Suppressor macrophage treated with lipopolysaccharide for 4 hours (primary cell): Measurements from ENCODE around the gene DUT.

Experiments
- DNase-seq: peaks from one replicate; pipeline ENCODE4 v3.0.0-alpha.2; 2020

DUT gene

DNA sequence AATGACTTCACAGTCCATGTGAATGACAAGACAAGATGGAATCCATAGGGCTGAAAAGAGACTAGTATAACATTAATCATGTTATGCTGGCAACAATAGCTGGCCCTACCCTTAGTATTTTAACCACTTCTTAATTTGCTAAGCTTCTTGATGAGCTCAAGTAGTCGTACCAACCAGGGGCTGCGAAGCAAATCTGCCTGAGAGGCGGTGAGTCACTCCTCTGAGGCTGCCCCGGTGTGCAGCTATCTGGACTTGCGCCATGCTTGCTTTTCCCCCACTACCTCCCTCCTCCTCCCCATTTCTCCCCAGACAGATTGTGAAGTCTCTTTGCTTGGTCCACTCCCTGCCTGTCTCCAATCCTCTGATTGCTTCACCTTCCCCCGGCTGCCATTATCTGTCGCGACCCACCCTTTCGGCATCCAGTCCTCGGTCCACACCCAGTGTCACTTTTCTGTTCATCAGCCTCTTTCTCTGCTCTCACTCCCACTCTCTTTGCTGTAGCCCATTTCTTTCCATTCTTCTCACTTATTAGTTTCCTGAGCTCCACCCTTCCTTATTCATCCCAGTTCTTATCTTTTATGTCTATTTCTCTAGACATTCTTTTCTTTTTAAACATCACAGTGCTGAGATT is 42.7 kb downstream of the DUT start:
- DNase-seq, result no peak

DNA sequence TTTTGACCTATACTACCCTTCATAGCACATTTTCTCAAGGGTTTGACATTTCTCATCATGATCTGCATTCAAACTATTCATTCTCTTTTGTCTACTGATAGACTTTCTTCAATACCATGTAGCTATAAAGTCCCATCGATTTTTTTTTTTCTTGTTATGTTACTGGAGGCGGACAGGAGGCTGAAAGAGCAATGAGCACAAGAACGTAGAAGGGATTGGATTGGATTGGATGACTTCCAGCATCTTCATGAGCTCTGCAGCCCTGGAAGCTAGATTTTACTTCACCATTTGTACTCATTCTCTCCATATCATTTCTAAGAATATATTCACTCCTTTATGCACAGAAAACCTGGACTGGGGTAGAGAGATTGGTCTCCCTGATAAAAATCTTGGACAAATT is 43.2 kb downstream of the DUT start:
- no peak for DNase-seq

DNA sequence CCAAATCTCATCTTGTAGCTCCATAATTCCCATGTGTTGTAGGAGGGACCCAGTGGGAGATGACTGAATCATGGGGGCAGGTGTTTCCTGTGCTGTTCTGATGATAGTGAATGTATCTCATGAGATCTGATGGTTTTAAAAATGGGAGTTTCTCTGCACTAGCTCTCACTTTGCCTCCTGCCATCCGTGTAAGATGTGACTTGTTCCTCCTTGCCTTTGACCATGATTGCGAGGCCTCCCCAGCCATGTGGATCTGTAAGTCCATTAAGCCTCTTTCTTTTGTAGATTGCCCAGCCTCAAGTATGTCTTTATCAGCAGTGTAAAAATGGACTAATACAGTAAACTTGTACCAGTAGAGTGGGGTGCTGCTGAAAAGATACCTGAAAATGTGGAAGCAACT is 44.5 kb downstream of the DUT start:
- no peak for DNase-seq

DNA sequence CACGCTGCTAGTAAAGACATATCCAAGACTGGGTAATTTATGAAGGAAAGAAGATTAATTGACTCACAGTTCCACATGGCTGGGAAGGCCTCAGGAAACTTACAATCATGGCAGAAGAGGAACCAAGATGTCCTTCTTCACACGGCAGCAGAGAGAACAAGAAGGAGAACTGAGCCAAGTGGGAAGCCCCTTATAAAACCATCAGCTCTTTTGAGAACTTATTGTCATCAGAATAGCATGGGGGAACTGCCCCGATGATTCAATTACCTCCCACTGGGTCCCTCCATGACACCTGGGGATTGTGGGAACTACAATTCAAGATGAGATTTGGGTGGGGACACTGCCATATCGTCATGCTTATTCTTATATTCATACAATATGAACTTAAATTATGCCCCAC is 49.0 kb downstream of the DUT start:
- DNase-seq, result peak; percentile 1

DNA sequence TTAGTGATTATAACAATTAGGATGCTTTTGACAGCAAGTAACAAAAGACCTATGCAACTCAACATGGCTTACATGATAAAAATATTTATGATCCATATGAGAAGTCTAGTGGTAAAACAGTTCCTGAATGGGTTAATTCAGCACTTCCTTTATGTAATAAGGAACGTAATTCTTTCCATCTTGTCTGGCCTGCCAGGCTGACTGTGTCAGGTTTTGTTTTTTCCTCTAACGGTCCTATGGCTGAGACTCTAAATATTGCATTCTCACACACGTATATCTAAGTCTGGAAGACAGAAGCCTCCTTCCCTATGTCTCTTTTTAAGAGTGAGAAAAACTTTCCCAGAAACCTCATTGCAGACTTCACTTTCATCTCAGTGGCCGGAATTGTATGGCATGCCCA is 50.6 kb downstream of the DUT start:
- no peak for DNase-seq

DNA sequence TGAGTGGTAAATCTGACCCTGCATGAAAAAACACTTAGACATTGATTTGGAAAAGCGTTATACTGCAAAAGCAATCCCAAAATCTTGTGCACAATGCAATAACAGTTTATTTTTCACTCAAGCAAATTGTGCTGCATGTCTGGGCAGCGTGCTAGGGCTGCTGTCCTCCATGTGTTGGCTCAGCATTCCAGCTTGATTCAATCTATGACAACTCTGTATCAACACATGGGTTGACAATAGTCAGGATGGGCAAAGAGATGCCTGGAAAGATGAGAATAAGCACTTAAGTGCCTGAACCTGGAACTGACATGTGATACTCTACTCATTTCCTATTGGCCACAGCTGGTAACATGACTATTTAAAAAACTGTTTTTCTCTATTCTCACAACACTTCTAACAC is 51.8 kb downstream of the DUT start:
- DNase-seq, result no peak

DNA sequence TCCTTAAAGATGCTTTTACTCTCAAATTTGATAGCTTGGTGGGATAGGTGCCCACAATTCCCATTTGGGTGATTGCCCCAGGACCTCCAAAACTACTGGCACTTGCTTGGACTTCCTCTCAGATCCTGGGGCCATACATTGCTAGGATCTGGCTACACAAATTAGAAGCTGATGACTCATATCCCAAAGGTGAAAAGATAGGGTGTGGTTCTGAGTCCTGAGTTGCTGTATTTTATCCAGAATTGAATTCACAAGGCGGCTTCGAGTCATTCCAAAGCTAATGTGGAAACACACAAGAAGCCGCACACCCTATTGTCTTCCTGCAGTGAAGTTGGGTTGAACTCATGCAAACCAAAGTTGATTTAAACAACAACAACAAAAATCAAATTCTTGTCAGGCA is 53.4 kb downstream of the DUT start:
- DNase-seq, result no peak

DNA sequence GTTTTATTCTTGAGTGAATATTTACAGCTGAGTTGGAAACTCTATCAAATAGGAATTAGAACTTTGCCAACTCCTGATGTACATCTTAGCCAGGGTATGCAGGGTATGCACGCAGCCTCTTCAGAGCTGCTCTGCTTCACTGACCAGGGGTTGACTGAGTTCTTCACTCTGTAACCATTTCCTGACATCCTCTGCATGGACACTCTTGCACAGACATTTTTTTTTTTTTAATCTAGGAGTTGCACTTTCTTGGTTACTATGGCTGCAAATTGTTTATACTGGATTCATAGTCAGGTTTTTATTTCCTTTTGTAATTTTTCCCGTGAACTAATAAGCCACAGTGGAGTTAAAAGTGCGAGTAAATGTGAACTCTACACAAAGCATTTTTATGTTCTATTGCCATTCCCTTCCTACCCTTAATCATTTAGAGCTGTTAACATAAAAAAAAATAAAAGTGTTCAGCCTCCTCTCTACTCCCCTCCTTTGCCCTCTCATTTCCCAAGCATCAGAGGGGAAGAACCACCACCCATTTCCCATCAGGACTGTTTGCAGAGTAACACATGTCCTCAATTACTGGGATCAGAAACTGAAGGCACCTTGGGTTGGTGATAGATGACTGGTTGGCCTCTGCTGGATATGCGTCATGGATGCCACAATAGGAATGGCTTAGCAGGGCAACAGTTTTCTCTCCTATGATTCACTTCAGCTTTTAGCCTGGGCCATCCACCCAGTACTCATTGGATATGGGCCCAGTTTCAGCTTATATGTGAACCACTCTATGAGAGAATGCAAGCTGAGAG is 54.0 kb downstream of the DUT start:
- no peak for DNase-seq

DNA sequence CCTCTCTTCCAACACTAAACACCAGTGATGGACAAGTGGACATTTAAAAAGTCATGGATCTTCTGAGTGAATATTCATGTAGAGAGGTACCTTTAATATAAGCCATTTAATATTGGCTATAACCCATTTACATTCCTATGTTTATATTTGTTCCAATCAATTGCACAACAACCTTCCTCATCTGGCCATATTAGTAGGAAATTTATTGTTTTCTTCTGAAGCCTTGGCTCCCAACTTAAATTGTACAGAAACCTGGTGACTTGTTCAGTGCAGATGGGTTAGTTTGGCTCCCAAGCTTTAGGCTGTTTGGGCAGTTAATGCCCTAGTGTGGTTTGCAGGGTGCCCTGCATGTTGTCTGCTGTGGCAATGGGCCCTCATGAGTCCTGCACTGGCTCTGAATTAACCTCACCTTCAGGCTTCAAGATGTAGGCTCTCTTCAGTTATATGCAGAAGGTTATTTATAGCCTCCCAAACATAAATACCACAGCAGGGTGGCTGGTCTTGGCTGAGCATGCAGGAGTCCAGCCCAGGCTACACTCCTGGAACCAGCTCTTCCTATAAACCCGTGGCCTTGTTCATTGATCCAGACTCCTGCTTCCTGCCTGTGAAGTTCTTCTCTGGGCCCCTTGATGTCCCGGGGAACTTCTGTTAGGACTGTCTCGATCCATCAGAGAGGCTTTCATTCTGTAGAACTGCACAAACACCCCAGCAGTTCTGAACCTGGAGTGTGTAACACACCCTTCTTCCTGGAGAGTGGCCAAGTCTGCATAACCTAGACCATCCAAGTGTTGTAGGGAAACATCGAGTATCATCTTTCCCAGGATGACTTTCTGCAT is 57.0 kb downstream of the DUT start:
- DNase-seq, result no peak

DNA sequence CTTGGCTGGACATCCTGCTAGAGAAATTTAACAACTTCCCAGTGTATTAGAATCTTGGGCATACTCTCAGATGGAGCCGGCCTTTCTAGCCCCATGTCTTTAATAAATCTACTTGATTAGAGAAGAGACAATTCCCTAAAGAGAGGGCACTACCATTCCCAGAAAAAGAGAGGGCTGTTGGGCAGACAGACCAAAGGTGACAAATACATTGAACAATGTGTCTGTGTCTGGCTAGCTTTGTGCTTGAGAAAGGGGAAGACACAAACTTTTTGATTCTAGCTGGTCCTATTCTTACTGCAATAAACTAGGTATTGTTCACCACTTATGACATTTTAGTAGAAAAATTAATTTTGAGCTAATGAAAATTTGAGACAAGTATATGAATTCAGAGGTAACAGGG is 57.7 kb downstream of the DUT start:
- no peak for DNase-seq

DNA sequence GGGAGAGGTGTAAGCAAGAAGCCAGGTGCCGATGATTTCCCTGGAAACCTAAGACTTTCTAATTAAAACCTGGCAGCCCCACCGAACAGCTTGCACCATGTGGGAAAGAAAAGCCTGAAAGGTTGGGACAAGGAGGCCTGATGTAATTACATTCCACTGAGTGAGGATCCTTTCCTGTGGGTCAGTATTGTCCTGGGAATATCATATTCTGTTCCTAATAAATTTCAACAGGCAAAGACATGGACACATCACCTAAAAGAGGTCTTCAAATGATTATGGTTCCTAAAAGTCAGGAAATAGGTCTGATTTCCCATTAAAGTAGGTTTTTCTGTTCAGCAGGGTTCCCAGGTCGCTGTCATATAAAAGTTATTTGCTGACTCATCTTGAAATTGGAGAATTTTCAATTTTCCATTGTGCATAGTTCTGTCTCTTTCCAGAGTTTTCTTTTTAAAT is 58.5 kb downstream of the DUT start:
- no peak for DNase-seq

DNA sequence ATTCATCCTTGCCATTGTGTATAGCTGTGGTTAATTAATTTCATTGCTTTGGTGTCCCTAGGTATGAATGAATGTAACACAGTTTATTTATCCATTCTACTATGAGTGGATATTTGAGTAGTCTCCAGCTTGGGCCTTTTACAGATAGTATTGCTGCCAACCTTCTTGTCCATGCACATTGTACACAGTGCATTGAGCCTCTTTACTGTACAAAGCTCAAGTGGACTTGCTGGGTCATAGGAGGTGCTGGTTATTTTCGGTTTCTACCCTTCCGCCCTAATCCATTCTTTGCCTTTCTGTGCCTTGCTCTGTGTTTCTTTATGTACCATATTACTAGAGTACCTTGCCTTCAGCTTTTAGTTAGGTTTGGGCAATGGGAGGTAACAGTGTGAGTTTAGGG is 60.7 kb downstream of the DUT start:
- no peak for DNase-seq

DNA sequence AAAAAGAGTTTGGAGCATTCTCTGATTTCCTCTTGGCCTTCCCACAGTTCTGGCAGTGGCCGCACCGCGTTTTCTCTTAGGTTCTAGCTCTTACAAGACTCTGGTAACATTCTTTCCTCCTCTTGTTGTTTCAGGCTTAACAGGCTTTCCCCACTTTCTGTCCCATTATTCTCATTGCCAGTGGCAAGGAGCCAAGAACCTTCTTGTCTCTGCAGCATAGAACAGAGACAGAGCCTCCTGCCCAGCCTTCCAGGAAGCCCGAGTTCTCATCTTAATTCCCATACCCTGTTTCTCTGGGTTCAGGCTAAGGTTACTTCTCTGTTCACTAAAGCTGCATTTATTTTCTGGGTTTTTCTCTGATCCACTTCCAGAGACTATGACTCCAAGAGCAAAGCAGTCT is 61.1 kb downstream of the DUT start:
- DNase-seq, result no peak
